Vagina (tissue), 2 donors: ENCODE measurements around the gene CABCOCO1. TPM values are rescaled to one million over a fixed set of nuclear protein-coding genes. Genes with fewer than 3 reads are reported as not detected.

Source experiments
- DNase-seq, 2 donors: peaks; one replicate each; pipeline ENCODE4 v3.0.0-alpha.2; 2017; ENCODE audit errors: extremely low spot score in 2 of 2
- H3K27ac ChIP-seq: fragments of 200-600 bp; sonication (generic); one replicate; pipeline ENCODE4 v1.5.1; 2019
- H3K27me3 ChIP-seq: fragments of 200-600 bp; sonication (generic); one replicate; pipeline ENCODE4 v1.5.1; 2019
- H3K36me3 ChIP-seq, 2 donors: fragments of 200-600 bp; sonication (generic); one replicate each; pipeline ENCODE4 v1.5.1; 2017 to 2019
- H3K4me1 ChIP-seq: fragments of 200-600 bp; sonication (generic); one replicate; pipeline ENCODE4 v1.5.1; 2019
- H3K4me3 ChIP-seq, 2 donors: fragments of 200-600 bp; sonication (generic); 1 replicate in 1 of 2; 2 replicates in 1 of 2; pipeline ENCODE4 v1.5.1; 2016 to 2019
- H3K9me3 ChIP-seq: fragments of 200-600 bp; sonication (generic); one replicate; pipeline ENCODE4 v1.5.1; 2019
- POLR2A ChIP-seq, 2 donors: fragments of 450-650 bp; IDR thresholded peaks; one replicate each; pipeline ENCODE4 v1.6.1; 2017; ENCODE audit warnings: antibody characterized with exemption in 2 of 2, mild to moderate bottlenecking in 2 of 2, moderate library complexity in 2 of 2
- POLR2AphosphoS5 ChIP-seq, 2 donors: sonication (generic); formaldehyde crosslinking; IDR thresholded peaks; one replicate each; pipeline ENCODE4 v1.9.0; 2017; ENCODE audit warnings: antibody characterized with exemption in 2 of 2, mild to moderate bottlenecking in 2 of 2, low read depth in 1 of 2; ENCODE audit not compliant: insufficient read depth in 1 of 2
- intact Hi-C: fragments of 100-400 bp; cut with DNase I; formaldehyde crosslinking; loops from one replicate; pipeline ENCODE4 v1.15.1; 2023
- total RNA-seq: library from RNA; depleted of rRNA; stranded (reverse); fragments of >200 nt; gene quantifications from one replicate; pipeline ENCODE4 v1.2.3, GENCODE V29; 2016
- TF ChIP-seq, protein P1 (sequence below), 3 experiments: fragments of 450-650 bp in 2 of 3; fragments of 200-600 bp in 1 of 3; sonication (generic) in 1 of 3; IDR thresholded peaks; one replicate each; pipeline ENCODE4 v1.5.1; 2017 to 2019; ENCODE audit warnings: antibody characterized with exemption in 3 of 3, mild to moderate bottlenecking in 2 of 3, moderate library complexity in 2 of 3

CABCOCO1 gene
- total RNA-seq, 1 donor from 2014 or later = not detected

DNA sequence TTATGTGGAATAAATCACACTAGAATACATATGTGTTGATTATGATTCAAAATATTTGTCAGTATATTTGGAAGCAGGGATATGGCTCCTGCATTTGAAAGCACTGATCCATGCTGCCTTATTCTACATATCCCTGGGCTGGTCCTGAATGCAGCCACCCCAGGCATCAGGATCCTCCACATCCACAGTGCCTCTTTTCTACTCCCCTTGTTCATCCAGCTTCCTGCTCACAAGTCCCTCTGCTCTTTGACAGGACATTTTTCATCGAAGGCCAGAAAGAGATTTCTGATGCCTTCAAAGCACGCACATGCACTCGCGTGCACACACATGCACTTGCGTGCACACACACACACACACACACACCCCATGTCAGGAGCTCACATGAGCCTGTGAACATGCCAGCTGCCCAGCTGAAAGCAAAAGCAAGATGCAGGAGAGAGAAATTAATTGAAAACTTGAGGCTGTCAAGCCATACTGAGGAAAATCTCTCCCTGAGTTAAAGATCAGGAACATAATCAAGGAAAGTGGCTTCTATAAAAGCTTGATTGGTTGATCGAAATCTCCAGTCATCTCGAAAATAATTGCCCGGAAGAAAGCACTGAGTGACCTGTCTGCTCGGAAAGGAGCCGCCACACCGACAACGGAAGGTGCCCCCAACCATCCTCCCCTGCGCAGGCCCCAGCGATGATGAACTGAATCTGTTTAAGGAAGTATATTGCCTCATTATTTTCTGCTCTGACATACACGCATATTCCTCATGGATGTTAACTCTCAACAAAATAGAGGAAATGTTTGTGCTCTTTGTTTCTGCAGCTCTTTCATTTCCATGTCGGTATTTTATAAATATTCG, 134.8 kb downstream of the CABCOCO1 start:
- H3K9me3 ChIP-seq = no peaks in the 10 kb centered on the region
- no peaks in the 10 kb centered on the region for H3K36me3 ChIP-seq
- no peak for TF ChIP-seq POLR2AphosphoS5 (IDR thresholded peaks at IDR 0.05; ENCODE audit: insufficient read depth in 1 of 2, low read depth in 1 of 2)
- TF ChIP-seq, protein P1, sequence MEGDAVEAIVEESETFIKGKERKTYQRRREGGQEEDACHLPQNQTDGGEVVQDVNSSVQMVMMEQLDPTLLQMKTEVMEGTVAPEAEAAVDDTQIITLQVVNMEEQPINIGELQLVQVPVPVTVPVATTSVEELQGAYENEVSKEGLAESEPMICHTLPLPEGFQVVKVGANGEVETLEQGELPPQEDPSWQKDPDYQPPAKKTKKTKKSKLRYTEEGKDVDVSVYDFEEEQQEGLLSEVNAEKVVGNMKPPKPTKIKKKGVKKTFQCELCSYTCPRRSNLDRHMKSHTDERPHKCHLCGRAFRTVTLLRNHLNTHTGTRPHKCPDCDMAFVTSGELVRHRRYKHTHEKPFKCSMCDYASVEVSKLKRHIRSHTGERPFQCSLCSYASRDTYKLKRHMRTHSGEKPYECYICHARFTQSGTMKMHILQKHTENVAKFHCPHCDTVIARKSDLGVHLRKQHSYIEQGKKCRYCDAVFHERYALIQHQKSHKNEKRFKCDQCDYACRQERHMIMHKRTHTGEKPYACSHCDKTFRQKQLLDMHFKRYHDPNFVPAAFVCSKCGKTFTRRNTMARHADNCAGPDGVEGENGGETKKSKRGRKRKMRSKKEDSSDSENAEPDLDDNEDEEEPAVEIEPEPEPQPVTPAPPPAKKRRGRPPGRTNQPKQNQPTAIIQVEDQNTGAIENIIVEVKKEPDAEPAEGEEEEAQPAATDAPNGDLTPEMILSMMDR (IDR thresholded peaks at IDR 0.05) = no peak
- no peak for DNase-seq
- no peaks in the 10 kb centered on the region for H3K4me1 ChIP-seq
- no peaks in the 10 kb centered on the region for H3K27me3 ChIP-seq
- H3K27ac ChIP-seq = no peak overlapping the region
- H3K4me3 ChIP-seq = no peak overlapping the region
- intact Hi-C loops = no loop called here

- Histone ChIP-seq H3K36me3 (no peaks in the 10 kb centered on the region), H3K4me1 (no peaks in the 10 kb centered on the region), H3K27me3 (no peaks in the 10 kb centered on the region), H3K4me3 (no peak overlapping the region), H3K9me3 (no peaks in the 10 kb centered on the region), H3K27ac (no peak overlapping the region)
- intact Hi-C loops = no loop called here
- no peak for DNase-seq
- TF ChIP-seq, protein P1 (IDR thresholded peaks at IDR 0.05) = no peak
- TF ChIP-seq POLR2A (IDR thresholded peaks at IDR 0.05) (no peak), POLR2AphosphoS5 (IDR thresholded peaks at IDR 0.05; ENCODE audit: insufficient read depth in 1 of 2, low read depth in 1 of 2) (no peak)
These were observed 136.0 kb downstream of the CABCOCO1 start for GRCh38 chr10:61798713-61799112.

GRCh38 chr10:61801484-61801883, 138.8 kb downstream of the CABCOCO1 start:
- Histone ChIP-seq H3K36me3 (no peaks in the 10 kb centered on the region), H3K9me3 (no peaks in the 10 kb centered on the region), H3K27ac (no peak overlapping the region), H3K27me3 (no peaks in the 10 kb centered on the region), H3K4me3 (no peak overlapping the region), H3K4me1 (no peaks in the 10 kb centered on the region)
- TF ChIP-seq POLR2A (IDR thresholded peaks at IDR 0.05) = no peak
- TF ChIP-seq, protein P1 (IDR thresholded peaks at IDR 0.05) = no peak
- no peak for TF ChIP-seq POLR2AphosphoS5 (IDR thresholded peaks at IDR 0.05; ENCODE audit: insufficient read depth in 1 of 2, low read depth in 1 of 2)
- intact Hi-C loops = no loop called here
- no peak for DNase-seq

- no peaks in the 10 kb centered on the region for H3K36me3 ChIP-seq
- H3K27me3 ChIP-seq = no peaks in the 10 kb centered on the region
- no peak for DNase-seq
- no peaks in the 10 kb centered on the region for H3K9me3 ChIP-seq
- H3K4me3 ChIP-seq = no peak overlapping the region
- TF ChIP-seq, protein P1 (IDR thresholded peaks at IDR 0.05) = no peak
- no peak for TF ChIP-seq POLR2AphosphoS5 (IDR thresholded peaks at IDR 0.05; ENCODE audit: insufficient read depth in 1 of 2, low read depth in 1 of 2)
- TF ChIP-seq POLR2A (IDR thresholded peaks at IDR 0.05) = no peak
- intact Hi-C loops = no loop called here
- no peaks in the 10 kb centered on the region for H3K4me1 ChIP-seq
- no peak overlapping the region for H3K27ac ChIP-seq
These were observed 140.5 kb downstream of the CABCOCO1 start for GRCh38 chr10:61803269-61803668.

- no peak overlapping the region for H3K4me3 ChIP-seq
- TF ChIP-seq POLR2AphosphoS5 (IDR thresholded peaks at IDR 0.05; ENCODE audit: insufficient read depth in 1 of 2, low read depth in 1 of 2) = no peak
- no peak for TF ChIP-seq POLR2A (IDR thresholded peaks at IDR 0.05)
- TF ChIP-seq, protein P1 (IDR thresholded peaks at IDR 0.05) = no peak
- no peak for DNase-seq
These were observed 141.7 kb downstream of the CABCOCO1 start for GRCh38 chr10:61804414-61804813.

More at GRCh38 chr10:61804414-61804813, 141.7 kb downstream of the CABCOCO1 start:
- Histone ChIP-seq H3K27me3 (no peaks in the 10 kb centered on the region), H3K27ac (no peak overlapping the region), H3K9me3 (no peaks in the 10 kb centered on the region), H3K4me1 (no peaks in the 10 kb centered on the region), H3K36me3 (no peaks in the 10 kb centered on the region)
- intact Hi-C loops = no loop called here
